Activated naive CD4-positive, alpha-beta T cell (primary cell): ENCODE data around the gene SP1.
"Not testable (repeated sequence)": the region's sequence is repeated elsewhere in the genome, so short reads cannot be mapped to it uniquely, and the experiment has no call there.

Source experiments
- DNase-seq, 4 experiments: peaks; one replicate each; lab custom pipeline; 2025; lab: John Stamatoyannopoulos, UW

Gene SP1

GRCh38 chr12:53380104-53380793 lies at the start of gene SP1:
SP1 (plus strand) TSS chr12:53380176; CDS start chr12:53380292, 116 bp downstream.
- DNase-seq: peak; percentile 64 to 98 (median 74)

- DNase-seq: no peak
Observed at GRCh38 chr12:53330671-53331070, 49.3 kb upstream of the SP1 start.

- not testable (repeated sequence) for DNase-seq
Observed at GRCh38 chr12:53332339-53332738, 47.6 kb upstream of the SP1 start.

- DNase-seq: no peak
Observed at GRCh38 chr12:53332744-53333143, 47.2 kb upstream of the SP1 start.

GRCh38 chr12:53333289-53333688 lies 46.7 kb upstream of the SP1 start:
- DNase-seq: no peak

- DNase-seq: no peak
Observed at GRCh38 chr12:53333845-53334244, 46.1 kb upstream of the SP1 start.

- no peak for DNase-seq
Observed at GRCh38 chr12:53334822-53335221, 45.2 kb upstream of the SP1 start.

GRCh38 chr12:53336181-53336681 lies 43.7 kb upstream of the SP1 start, which contains the start of gene SP7:
SP7 (minus strand) TSS chr12:53336354; CDS start chr12:53335646, 708 bp downstream.
- no peak for DNase-seq

GRCh38 chr12:53338017-53338416 lies 42.0 kb upstream of the SP1 start:
- DNase-seq: no peak

- no peak for DNase-seq
Observed at GRCh38 chr12:53338916-53339315, 41.1 kb upstream of the SP1 start.

- no peak for DNase-seq
Observed at GRCh38 chr12:53340398-53340797, 39.6 kb upstream of the SP1 start.

- DNase-seq: no peak
Observed at GRCh38 chr12:53343449-53343848, 36.5 kb upstream of the SP1 start.

- DNase-seq: no peak
Observed at GRCh38 chr12:53343969-53344368, 36.0 kb upstream of the SP1 start.

- DNase-seq: no peak
Observed at GRCh38 chr12:53344487-53344823, 35.5 kb upstream of the SP1 start.

GRCh38 chr12:53344824-53345485 lies 35.0 kb upstream of the SP1 start:
- peak; percentile 23 to 66 (median 36) for DNase-seq

GRCh38 chr12:53345486-53346188 lies 34.3 kb upstream of the SP1 start:
- DNase-seq: no peak

GRCh38 chr12:53346491-53346890 lies 33.5 kb upstream of the SP1 start:
- DNase-seq: no peak

- DNase-seq: no peak
Observed at GRCh38 chr12:53347905-53348304, 32.1 kb upstream of the SP1 start.

- peak; percentile 30 to 68 (median 57) for DNase-seq
Observed at GRCh38 chr12:53352331-53353256, 27.4 kb upstream of the SP1 start.

- DNase-seq: no peak
Observed at GRCh38 chr12:53353257-53353655, 26.7 kb upstream of the SP1 start.

GRCh38 chr12:53355121-53355520 lies 24.9 kb upstream of the SP1 start:
- DNase-seq: no peak
